Hematopoietic multipotent progenitor cell treated with erythropoietin and hydrocortisone succinate and interleukin-3 and kit ligand, for 6 days (in vitro differentiated cells): ENCODE data around the gene EMILIN1.
A peak's percentile ranks its signal among the peaks of the same experiment; 100 is the strongest.
"Not testable (repeated sequence)": the region's sequence is repeated elsewhere in the genome, so short reads cannot be mapped to it uniquely, and the experiment has no call there.

Source experiments
- DNase-seq: peaks from one replicate; pipeline ENCODE4 v3.0.0-alpha.2; 2015

EMILIN1 gene

GRCh38 chr2:27054721-27055120 is 23.7 kb upstream of the EMILIN1 start:
- no peak for DNase-seq

DNA sequence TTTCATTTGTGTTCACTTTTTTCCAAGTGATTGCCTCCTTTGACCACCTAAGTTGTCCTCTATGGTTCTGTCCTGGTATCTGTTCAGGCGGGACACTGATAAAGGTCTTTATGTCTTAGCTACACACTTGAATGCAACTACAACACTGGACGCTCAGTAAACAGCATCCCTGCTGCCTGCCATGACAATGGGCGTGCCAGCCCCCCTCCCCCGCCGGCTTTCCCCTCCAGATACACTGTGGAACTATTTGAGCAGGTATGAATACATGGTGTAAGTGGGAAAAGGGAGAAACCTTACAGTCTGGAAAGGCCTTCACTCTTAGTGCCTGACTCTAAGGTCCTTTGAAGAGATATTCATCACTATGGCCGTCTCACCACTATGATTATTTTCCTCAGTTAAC is 21.2 kb upstream of the EMILIN1 start:
- no peak for DNase-seq

DNA sequence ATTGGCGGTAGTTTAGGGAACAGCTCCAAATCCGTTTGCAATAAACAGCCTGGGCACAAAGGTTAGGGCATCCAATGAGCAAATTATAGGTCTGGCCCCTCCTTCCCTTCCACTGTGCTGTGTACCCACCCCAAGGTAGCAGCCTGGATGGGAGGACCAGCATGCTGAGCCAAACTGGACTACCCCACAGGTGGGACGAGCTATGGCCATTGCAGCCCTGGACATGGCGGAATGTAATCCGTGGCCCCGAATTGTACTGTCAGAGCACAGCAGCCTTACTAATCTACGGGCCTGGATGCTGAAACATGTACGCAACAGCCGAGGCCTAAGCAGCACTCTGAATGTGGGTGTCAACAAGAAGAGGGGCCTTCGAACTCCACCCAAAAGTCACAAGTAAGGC is 20.2 kb upstream of the EMILIN1 start:
- DNase-seq: no peak

DNA sequence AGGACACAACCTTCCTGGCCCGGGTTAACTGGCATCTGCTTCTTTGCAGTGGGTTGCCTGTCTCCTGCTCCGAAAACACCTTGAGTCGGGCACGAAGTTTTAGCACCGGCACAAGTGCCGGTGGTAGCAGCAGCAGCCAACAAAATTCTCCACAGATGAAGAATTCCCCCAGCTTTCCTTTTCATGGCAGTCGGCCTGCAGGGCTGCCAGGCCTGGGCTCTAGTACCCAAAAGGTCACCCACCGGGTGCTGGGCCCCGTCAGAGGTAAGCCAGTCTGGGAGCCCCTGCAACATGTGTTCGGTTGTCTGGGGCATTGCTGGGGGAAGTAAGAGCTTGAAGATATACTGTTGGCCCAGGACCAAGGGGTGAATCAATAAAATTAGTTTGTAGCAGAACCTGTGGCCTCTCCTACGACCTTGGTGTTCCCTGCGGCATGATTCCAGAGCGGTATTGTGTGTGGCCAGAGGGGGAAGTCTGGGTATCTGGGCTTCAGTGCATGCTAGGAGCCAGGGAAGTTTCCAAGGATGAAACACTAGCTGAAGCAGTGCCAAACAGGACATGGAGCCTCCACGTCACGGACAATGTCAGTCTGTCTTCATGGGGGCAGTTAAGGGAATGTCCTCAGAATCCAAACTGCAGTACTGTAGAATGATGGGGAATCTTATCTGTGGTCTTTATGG is 19.1 kb upstream of the EMILIN1 start:
- DNase-seq: no peak

GRCh38 chr2:27060323-27060722 is 18.1 kb upstream of the EMILIN1 start:
- no peak for DNase-seq

DNA sequence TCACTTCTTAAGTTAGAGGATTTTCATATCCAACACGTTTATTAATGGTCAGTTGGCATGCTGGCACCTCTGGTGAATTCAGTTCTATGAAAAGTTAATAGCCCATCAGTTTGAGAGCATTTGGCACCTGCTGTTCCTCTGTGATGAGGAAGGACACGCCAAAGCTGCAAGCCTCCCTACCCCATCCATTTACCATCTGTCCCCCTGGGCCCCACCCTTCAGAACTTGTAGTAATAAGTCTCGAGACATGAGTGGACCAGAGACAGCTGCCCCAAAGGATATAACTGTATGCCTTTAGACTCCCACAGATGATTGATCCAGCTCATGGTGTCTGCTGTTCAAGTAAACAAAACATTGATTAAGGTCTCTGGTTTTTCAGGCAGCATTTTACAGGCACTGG is 13.3 kb upstream of the EMILIN1 start:
- DNase-seq: no peak

GRCh38 chr2:27067385-27067784 is 11.0 kb upstream of the EMILIN1 start:
- DNase-seq: no peak

DNA sequence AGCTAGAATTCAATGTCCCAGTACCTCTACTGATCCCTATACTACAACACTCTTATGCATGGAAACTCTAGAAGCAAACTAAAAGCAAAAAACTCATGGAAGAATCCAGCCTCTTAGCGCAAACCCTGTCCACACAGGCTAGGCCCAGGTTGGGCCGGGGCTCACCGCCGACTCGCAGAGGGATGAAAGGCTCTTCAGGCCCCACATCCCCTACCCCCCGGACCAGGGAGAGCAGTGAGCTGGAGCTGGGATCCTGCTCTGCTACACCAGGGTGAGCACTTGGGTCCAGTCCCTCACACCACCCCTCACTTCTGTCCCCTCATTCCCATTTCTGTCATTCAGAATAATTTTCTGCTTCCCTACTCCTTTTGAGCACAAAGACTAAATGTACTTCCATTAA is 9.0 kb upstream of the EMILIN1 start:
- DNase-seq: no peak

DNA sequence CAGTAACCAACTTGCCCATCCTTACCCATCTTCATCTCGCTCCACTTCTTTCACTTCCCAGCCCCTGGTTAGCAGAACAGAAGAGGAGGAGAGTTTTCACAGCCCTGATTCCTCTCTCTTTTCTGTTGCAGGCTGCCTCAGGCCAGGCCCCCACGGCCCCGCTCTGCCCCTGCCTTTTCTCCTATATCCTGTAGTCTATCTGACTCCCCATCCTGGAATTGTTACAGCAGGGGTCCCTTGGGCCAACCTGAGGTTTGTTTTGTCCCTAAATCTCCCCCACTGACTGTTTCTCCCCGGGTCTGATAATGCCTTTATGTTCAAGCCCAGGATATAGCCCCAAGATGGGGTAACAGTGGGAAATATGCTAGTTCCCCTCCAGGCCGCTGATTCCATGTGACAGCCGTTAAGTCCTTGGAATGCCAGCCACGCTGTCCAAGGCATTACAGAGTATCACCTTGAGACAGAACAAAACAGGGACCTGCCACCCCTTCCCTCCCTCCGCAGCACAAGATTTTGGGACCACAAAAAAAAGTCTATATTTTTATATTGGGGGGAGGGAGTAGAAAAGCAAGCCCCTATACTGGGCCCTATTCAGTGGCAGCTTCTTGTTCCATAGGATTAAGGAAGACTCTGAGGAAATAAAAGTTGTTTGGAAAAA is 8.3 kb upstream of the EMILIN1 start:
- no peak for DNase-seq

GRCh38 chr2:27070653-27071276 is 7.7 kb upstream of the EMILIN1 start:
- no peak for DNase-seq

- peak; percentile 96 for DNase-seq
Observed at GRCh38 chr2:27071277-27071989, 7.0 kb upstream of the EMILIN1 start, which contains the start of gene OST4. Gene OST4, minus strand, starts transcription at chr2:27071654.

- no peak for DNase-seq
Observed at GRCh38 chr2:27071990-27072830, 6.2 kb upstream of the EMILIN1 start.

DNA sequence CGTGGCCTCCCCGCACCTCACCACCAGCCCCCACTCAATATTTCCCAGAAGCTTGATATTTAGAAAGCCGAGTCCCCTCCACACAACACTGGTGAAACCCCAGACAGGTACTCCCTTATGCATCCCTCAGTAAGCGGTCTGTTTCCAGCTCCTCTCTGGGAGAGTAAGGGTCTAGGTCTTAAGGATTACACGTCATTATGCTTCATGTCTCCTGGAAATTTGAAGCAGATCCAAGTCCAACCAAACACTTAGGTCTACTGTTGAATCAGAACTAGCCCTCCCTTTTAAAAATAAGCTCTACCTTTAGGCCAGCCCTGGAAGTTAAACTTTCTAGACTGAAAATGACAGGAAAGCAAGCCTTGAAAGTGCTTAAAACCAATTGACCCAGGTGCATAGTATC is 5.5 kb upstream of the EMILIN1 start:
- DNase-seq: no peak

GRCh38 chr2:27073782-27074181 is 4.6 kb upstream of the EMILIN1 start:
- no peak for DNase-seq

DNA sequence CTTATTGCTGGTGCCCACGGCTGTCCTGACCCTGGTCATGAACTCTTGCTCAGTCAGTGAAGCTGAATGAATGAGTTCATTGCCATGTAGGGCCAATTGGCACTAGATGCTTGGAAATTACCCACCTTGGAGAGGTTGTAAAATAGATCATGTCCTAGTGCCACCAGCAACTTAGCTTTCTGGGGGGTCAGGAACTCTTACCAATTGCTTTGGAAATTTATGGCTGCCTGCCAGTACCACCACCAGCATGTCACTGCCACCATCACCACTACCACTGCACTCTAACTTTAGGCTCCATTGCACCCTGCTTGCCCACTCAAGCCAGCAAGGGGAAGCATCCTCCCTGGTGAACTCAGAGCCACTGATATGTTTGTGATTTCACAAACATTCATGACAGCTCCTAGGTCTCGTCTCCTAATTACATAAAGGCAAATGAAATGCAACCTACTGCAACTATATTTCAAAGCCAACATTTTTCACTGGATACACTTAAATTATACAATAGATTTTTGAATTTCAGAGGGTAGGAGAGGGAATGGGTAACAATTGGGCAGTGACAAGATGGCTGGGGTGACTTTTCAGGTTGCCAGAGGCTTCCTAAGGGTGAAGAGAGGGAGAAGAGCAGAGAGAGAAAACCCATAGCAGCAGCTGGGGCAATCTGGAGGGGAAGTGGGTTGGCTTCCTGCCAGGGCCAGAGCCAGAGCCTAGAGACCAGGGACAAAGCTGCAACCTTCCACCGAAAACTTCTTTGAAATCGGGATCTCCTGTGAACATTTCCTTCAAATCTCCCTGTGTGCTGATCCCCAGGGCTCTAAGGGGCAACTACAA is 3.5 kb upstream of the EMILIN1 start:
- peak; percentile 78 for DNase-seq

DNA sequence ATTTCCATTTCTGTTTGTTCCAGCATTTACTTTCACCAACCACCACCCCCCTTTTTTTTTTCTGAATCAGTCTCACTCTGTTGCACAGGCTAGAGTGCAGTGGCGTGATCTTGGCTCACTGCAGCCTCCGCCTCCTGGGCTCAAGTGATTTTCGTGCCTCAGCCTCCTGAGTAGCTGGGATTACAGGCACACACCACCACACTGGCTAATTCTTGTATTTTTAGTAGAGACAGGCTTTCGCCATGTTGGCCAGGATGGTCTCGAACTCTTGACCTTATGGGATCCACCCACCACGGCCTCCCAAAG is 2.9 kb upstream of the EMILIN1 start:
- DNase-seq: not testable (repeated sequence)

DNA sequence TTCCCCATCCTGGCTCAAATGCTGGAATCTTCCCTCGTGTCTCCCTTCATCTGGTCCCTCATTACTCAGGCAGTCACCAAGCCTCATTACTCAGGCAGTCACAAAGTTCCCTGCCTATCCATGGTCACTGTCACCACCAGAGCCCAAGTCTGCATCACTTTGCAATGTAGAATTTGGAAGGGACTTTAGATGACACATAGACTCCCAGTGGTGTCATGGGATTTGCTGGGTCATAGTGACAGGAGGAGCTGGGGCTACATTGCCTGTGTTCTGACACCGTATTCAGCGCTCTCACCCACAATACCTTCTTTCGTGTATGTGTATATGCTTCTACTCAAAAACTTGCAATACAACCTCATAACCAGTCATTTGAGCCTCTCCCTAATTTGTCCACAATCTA is 2.1 kb upstream of the EMILIN1 start:
- DNase-seq: no peak

- DNase-seq: no peak
Observed at GRCh38 chr2:27077231-27077630, 1.2 kb upstream of the EMILIN1 start.

GRCh38 chr2:27079233-27080139 is 1.1 kb downstream of the EMILIN1 start:
- peak; percentile 36 for DNase-seq

- DNase-seq: no peak
Observed at GRCh38 chr2:27080140-27080469, 1.7 kb downstream of the EMILIN1 start.

GRCh38 chr2:27080603-27080936 is 2.2 kb downstream of the EMILIN1 start:
- DNase-seq: no peak
